Fibroblast of skin of back (primary cell): ENCODE measurements around the gene CLTB.

Experiments used
- DNase-seq: peaks from one replicate; pipeline ENCODE4 v3.0.0-alpha.2; 2013

CLTB gene

DNA sequence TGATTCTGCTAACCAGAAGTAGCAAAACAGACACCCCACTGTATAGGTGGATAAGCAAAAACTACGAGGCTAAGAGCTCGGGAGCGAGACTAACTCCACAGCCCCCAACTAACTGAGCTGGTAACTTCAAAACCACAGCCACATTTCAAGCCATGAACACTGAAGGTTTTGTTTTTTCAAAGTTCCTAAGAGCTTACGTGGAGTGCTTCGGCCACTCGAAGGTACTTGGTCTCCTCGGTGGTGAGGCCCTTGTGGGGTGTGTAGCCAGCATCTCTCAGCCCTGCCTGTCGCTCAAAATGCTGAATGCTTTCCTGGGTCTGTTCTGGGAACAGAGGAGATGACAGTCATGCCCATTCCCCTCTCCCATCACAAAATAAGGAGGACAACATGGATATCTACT, 65.9 kb downstream of the CLTB start:
- no peak for DNase-seq

DNA sequence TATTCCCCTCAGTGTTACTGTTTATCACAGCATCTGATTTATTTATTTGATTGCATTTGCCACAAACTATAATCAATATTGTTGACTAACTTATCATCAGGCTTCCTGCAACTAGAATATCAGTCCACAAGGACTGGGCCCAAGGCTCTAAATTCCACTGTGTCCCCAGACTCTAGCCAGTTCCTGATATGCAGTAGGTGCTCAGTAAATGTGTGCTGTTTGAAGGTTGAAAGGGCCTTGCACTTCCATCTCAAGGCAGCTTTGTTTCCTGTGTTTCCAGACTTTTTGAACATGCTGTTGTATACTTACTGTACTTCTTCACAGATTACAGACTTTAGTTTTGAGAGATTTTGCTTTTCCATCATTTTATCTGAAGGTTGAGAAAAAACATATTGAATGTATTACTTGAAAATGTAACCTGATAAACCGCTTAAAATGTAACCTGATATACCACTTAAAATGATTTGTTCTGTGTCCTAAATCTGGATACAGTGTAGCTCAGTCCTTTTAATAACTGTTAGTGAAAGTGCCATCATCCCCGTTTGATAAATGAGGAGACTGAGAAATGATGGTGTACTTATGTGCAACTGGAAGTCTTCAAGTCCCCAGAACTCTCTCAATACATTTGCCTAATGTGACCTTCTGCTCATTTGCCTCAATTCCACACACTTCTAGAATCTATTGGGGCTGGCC, 73.4 kb downstream of the CLTB start:
- no peak for DNase-seq
